PC-3 (cell line): Measurements from ENCODE around the gene PALD1. TPM values are rescaled to one million over a fixed set of nuclear protein-coding genes. Genes with fewer than 3 reads are reported as not detected.

Source experiments
- ATAC-seq: fragments of 200-7000 bp; cut with Tn5 transposase; 2 replicates; pipeline ENCODE4 v1.9.1; 2020; ENCODE audit warnings: mild to moderate bottlenecking, moderate library complexity
- BruUV-seq: library from RNA; stranded (reverse); fragments of 400-500 nt; replicated peaks from 2 replicates; lab custom pipeline; 2021; lab: Mats Ljungman, UMichigan
- CTCF ChIA-PET: fragments of 300-600 bp; sonication (Branson Sonifier 250); formaldehyde crosslinking; loops from one replicate; lab custom pipeline; 2022; ENCODE audit warnings: antibody characterized with exemption; lab: Charles Lee
- POLR2A ChIA-PET: fragments of 300-600 bp; sonication (Branson Sonifier 250); formaldehyde crosslinking; loops from one replicate; lab custom pipeline; 2022; ENCODE audit warnings: antibody characterized with exemption; ENCODE audit not compliant: unreplicated experiment; lab: Charles Lee
- DNase-seq: peaks from one replicate; pipeline ENCODE4 v3.0.0-alpha.2; 2015
- H2AFZ ChIP-seq: fragments of 300-600 bp; sonication (generic); 2 replicates; pipeline ENCODE4 v1.6.0; 2016; ENCODE audit warnings: antibody characterized with exemption, low read length
- H3F3A ChIP-seq: fragments of 300-600 bp; sonication (generic); one replicate; pipeline ENCODE4 v1.6.0; 2017; ENCODE audit warnings: antibody characterized with exemption, low read length, control low read depth, mild to moderate bottlenecking; ENCODE audit not compliant: unreplicated experiment
- H3K27ac ChIP-seq: fragments of 300-600 bp; sonication (generic); 2 replicates; pipeline ENCODE4 v1.5.1; 2016; ENCODE audit warnings: mild to moderate bottlenecking, low read length
- H3K27me3 ChIP-seq: fragments of 300-600 bp; sonication (generic); 2 replicates; pipeline ENCODE4 v1.6.1; 2016; ENCODE audit warnings: low read length, mixed read lengths
- H3K36me3 ChIP-seq: fragments of 300-600 bp; sonication (generic); 2 replicates; pipeline ENCODE4 v1.6.1; 2016; ENCODE audit warnings: low read depth, mixed run types, low read length, mixed read lengths
- H3K4me1 ChIP-seq: fragments of 300-600 bp; sonication (generic); 2 replicates; pipeline ENCODE4 v1.5.1; 2016; ENCODE audit warnings: low read length; ENCODE audit not compliant: insufficient read depth
- H3K4me2 ChIP-seq: fragments of 300-600 bp; sonication (generic); 2 replicates; pipeline ENCODE4 v1.6.0; 2016; ENCODE audit warnings: low read length
- H3K4me3 ChIP-seq: fragments of 300-600 bp; sonication (generic); 2 replicates; pipeline ENCODE4 v1.5.1; 2016; ENCODE audit warnings: mild to moderate bottlenecking, low read length, mixed read lengths
- H3K79me2 ChIP-seq: fragments of 300-600 bp; sonication (generic); 2 replicates; pipeline ENCODE4 v1.6.1; 2017; ENCODE audit warnings: low read length, mixed read lengths
- H3K9ac ChIP-seq: fragments of 300-600 bp; sonication (generic); 2 replicates; pipeline ENCODE4 v1.6.0; 2016; ENCODE audit warnings: mild to moderate bottlenecking, low read length
- H3K9me2 ChIP-seq: fragments of 300-600 bp; sonication (generic); replicated peaks from 2 replicates; pipeline ENCODE4 v1.6.1; 2016; ENCODE audit warnings: mixed run types, low read length, mixed read lengths
- H3K9me3 ChIP-seq: fragments of 300-600 bp; sonication (generic); 2 replicates; pipeline ENCODE4 v1.6.1; 2016; ENCODE audit warnings: low read length, mixed read lengths
- H4K20me1 ChIP-seq: fragments of 300-600 bp; sonication (generic); 2 replicates; pipeline ENCODE4 v1.6.1; 2016; ENCODE audit warnings: low read length, mixed read lengths
- EZH2 ChIP-seq: fragments of 300-600 bp; sonication (generic); IDR thresholded peaks from one replicate; pipeline ENCODE4 v1.6.1; 2017; ENCODE audit warnings: antibody characterized with exemption, mild to moderate bottlenecking, low read length; ENCODE audit not compliant: unreplicated experiment
- EZH2phosphoT487 ChIP-seq: fragments of 300-600 bp; sonication (generic); IDR thresholded peaks from 2 replicates; pipeline ENCODE4 v1.6.1; 2018; ENCODE audit warnings: mild to moderate bottlenecking, antibody characterized with exemption, low read length, borderline replicate concordance
- intact Hi-C: fragments of 100-400 bp; cut with micrococcal nuclease; formaldehyde crosslinking; loops from 2 replicates; pipeline ENCODE4 v1.9.0; 2023
- total RNA-seq: library from RNA; depleted of rRNA; stranded (reverse); fragments of >200 nt; gene quantifications from 2 replicates; pipeline ENCODE4 v1.2.3, GENCODE V29; 2014
- TF ChIP-seq, protein P1 (sequence below): fragments of 300-600 bp; sonication (generic); conservative IDR thresholded peaks from 2 replicates; pipeline ENCODE4 v1.5.1; 2017; ENCODE audit warnings: antibody characterized with exemption, low read depth, mild to moderate bottlenecking, low read length

Gene PALD1
- total RNA-seq, 1 experiment from 2014 or later = 0.80 TPM

DNA sequence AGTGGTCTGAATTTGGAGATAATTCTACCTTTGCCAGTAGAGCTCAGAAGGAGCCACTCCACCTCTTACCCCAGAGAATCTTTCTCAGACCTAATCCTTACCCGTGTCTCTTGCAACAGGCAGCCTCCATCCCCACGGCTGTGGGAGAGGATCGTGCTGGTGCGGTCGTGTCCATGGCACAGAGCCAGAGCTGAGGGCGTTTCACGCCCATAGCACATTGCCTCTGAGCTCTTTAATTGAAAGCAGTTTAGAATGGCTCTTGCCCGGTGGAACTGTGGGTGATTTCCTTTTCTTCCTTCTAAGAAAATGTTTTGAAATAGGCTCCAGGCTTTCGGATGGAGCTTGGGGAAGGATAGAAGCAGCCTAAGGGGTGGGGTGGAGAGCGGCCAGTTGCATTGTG lies 82.5 kb downstream of the PALD1 start:
- H3K36me3 ChIP-seq = no peaks in the 10 kb centered on the region
- H3K9me2 ChIP-seq = no peaks in the 10 kb centered on the region
- no peaks in the 10 kb centered on the region for H3K4me1 ChIP-seq
- no peak overlapping the region for H3K4me3 ChIP-seq
- DNase-seq = no peak
- no peak overlapping the region for H3K4me2 ChIP-seq
- intact Hi-C loops = no loop called here
- TF ChIP-seq, protein P1, sequence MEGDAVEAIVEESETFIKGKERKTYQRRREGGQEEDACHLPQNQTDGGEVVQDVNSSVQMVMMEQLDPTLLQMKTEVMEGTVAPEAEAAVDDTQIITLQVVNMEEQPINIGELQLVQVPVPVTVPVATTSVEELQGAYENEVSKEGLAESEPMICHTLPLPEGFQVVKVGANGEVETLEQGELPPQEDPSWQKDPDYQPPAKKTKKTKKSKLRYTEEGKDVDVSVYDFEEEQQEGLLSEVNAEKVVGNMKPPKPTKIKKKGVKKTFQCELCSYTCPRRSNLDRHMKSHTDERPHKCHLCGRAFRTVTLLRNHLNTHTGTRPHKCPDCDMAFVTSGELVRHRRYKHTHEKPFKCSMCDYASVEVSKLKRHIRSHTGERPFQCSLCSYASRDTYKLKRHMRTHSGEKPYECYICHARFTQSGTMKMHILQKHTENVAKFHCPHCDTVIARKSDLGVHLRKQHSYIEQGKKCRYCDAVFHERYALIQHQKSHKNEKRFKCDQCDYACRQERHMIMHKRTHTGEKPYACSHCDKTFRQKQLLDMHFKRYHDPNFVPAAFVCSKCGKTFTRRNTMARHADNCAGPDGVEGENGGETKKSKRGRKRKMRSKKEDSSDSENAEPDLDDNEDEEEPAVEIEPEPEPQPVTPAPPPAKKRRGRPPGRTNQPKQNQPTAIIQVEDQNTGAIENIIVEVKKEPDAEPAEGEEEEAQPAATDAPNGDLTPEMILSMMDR = no peak
- TF ChIP-seq EZH2 (no peak), EZH2phosphoT487 (no peak)
- H2AFZ ChIP-seq = no peak overlapping the region
- no peaks in the 10 kb centered on the region for H3K79me2 ChIP-seq
- BruUV-seq = no TSS peak
- no peaks in the 10 kb centered on the region for H3K27me3 ChIP-seq
- ChIA-PET POLR2A (no interaction called here), CTCF (no interaction called here)
- no peaks in the 10 kb centered on the region for H3F3A ChIP-seq
- no peak overlapping the region for H3K9ac ChIP-seq
- H3K27ac ChIP-seq = no peak overlapping the region
- no peak for ATAC-seq
- H3K9me3 ChIP-seq = no peaks in the 10 kb centered on the region
- H4K20me1 ChIP-seq = no peaks in the 10 kb centered on the region

DNA sequence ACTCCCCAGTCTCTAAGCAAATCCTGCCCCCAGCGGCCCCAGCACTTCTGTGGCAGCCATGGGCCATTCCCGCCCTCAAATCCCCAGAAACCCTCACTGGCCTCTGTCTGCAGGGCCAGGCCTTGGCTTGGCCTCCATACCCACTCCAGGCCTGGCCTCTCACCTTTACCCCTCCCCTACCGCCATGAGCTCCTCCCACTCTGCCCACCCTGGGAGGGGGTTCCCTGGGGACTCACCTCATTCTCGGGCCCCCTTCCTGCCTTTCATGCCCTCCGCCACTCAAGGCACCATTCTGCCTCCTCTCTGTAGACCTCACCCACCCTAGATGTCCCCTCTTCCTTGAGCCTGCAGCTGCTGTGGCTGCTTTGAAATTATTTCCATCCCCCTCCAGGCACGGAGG lies 83.0 kb downstream of the PALD1 start:
- Histone ChIP-seq H3K36me3 (no peaks in the 10 kb centered on the region), H3K4me1 (no peaks in the 10 kb centered on the region), H4K20me1 (no peaks in the 10 kb centered on the region), H3K9ac (no peak overlapping the region), H3K27me3 (no peaks in the 10 kb centered on the region), H2AFZ (no peak overlapping the region), H3K4me3 (no peak overlapping the region), H3K79me2 (no peaks in the 10 kb centered on the region), H3K9me3 (no peaks in the 10 kb centered on the region), H3K9me2 (no peaks in the 10 kb centered on the region), H3F3A (no peaks in the 10 kb centered on the region), H3K4me2 (no peak overlapping the region), H3K27ac (no peak overlapping the region)
- DNase-seq (no peak), ATAC-seq (no peak)
- BruUV-seq = no TSS peak
- ChIA-PET POLR2A (no interaction called here), CTCF (no interaction called here)
- intact Hi-C loops = no loop called here
- TF ChIP-seq EZH2phosphoT487 = no peak

DNA sequence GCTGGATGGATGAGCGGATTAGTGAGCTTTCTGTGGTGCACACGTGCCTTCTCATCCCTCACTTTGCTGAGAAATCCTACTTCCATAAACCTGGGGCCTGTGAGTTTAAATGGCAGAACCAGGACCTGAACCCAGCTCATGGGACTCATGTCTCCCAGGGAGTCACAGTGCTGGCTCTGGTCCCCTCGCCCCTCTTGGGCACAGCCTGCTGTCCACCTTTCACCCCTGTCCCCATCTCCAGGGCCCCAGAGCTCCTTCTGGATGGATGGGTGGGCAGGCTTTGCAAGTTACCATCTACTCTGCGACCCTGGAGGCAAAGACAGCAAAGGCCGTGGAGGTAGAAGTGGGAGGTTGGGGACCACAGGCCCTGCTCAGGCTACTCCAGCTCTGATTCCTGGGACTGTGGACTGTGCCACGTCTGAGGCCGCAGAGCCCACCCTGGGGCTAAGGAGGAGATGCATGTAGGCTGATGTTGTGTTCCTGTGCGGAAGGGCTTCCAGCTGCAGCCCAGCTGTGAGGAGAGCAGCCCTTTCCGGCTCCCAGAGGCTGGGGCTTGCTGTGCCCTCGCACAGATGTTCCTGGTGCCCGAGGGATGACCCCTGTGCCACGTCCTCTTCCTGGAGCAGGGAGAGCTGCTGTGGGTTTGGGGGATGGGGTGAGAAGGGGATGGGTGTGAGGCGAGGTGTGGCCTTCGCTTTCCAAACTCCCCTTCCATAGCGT lies 83.6 kb downstream of the PALD1 start:
- Histone ChIP-seq H3K27ac (no peak overlapping the region), H3K4me2 (no peak overlapping the region), H3K4me1 (no peaks in the 10 kb centered on the region), H3K79me2 (no peaks in the 10 kb centered on the region), H3K27me3 (no peaks in the 10 kb centered on the region), H3F3A (no peaks in the 10 kb centered on the region), H3K36me3 (no peaks in the 10 kb centered on the region), H3K9ac (no peak overlapping the region), H3K9me2 (no peaks in the 10 kb centered on the region), H2AFZ (no peak overlapping the region), H3K9me3 (no peaks in the 10 kb centered on the region), H3K4me3 (no peak overlapping the region), H4K20me1 (no peaks in the 10 kb centered on the region)
- intact Hi-C loops = no loop called here
- DNase-seq = no peak
- ATAC-seq = no peak
- CTCF ChIA-PET = no interaction called here
- TF ChIP-seq EZH2phosphoT487 = no peak
- TF ChIP-seq, protein P1 = no peak
- no peak for TF ChIP-seq EZH2
- POLR2A ChIA-PET = no interaction called here
- no TSS peak for BruUV-seq
